Measurements from ENCODE around the gene MEPE.

Gene MEPE

GRCh38 chr4:87835743-87836142, 3.0 kb downstream of the MEPE start:
- no peak for TF ChIP-seq CTCF (IDR thresholded peaks at IDR 0.05; ENCODE audit: insufficient read depth, low read length, missing control alignments)
- no peak for DNase-seq (ENCODE audit: low read depth, low spot score)
- no peak overlapping the region for H3K4me3 ChIP-seq (ENCODE audit: low read depth, low read length)
- ChIA-PET CTCF (interaction anchor here (1.5 to 5.5 kb wide), 3 partner anchors 13 to 157 kb away, joined by 3 to 130 read pairs (median 63); no protein-coding TSS in a partner anchor), POLR2A (no interaction called here)

- peak; percentile 20 for TF ChIP-seq CTCF (IDR thresholded peaks at IDR 0.05; ENCODE audit: insufficient read depth, low read length, missing control alignments)
- no peak overlapping the region for H3K4me3 ChIP-seq (ENCODE audit: low read depth, low read length)
- DNase-seq (ENCODE audit: low read depth, low spot score): no peak
- CTCF ChIA-PET: interaction anchor here (0.9 to 5.5 kb wide), 33 partner anchors 9 to 484 kb away, joined by 3 to 130 read pairs (median 4); no protein-coding TSS in a partner anchor
- POLR2A ChIA-PET: no interaction called here
Observed at GRCh38 chr4:87838205-87838604, 5.4 kb downstream of the MEPE start.

- no peak for DNase-seq (ENCODE audit: low read depth, low spot score)
- peak; percentile 50 for TF ChIP-seq CTCF (IDR thresholded peaks at IDR 0.05; ENCODE audit: insufficient read depth, low read length, missing control alignments)
- POLR2A ChIA-PET: no interaction called here
- CTCF ChIA-PET: interaction anchor here (0.9 to 5.5 kb wide), 37 partner anchors 10 to 485 kb away, joined by 3 to 130 read pairs (median 4); partner anchors contain the start of gene IBSP
- H3K4me3 ChIP-seq (ENCODE audit: low read depth, low read length): no peak overlapping the region
Observed at GRCh38 chr4:87838890-87839591, 6.3 kb downstream of the MEPE start.

GRCh38 chr4:87839592-87839946, 6.8 kb downstream of the MEPE start:
- no peak for TF ChIP-seq CTCF (IDR thresholded peaks at IDR 0.05; ENCODE audit: insufficient read depth, low read length, missing control alignments)
- H3K4me3 ChIP-seq (ENCODE audit: low read depth, low read length): no peak overlapping the region
- POLR2A ChIA-PET: no interaction called here
- CTCF ChIA-PET: interaction anchor here (0.6 to 5.5 kb wide), 23 partner anchors 9 to 485 kb away, joined by 3 to 130 read pairs (median 5); partner anchors contain the start of gene IBSP
- DNase-seq (ENCODE audit: low read depth, low spot score): no peak

- CTCF ChIA-PET: interaction anchor here (0.6 to 5.5 kb wide), 16 partner anchors 9 to 308 kb away, joined by 3 to 130 read pairs (median 4); partner anchors contain the start of gene IBSP
- no peak for DNase-seq (ENCODE audit: low read depth, low spot score)
Observed at GRCh38 chr4:87840149-87840548, 7.4 kb downstream of the MEPE start.

More at GRCh38 chr4:87840149-87840548, 7.4 kb downstream of the MEPE start:
- POLR2A ChIA-PET: no interaction called here
- no peak for TF ChIP-seq CTCF (IDR thresholded peaks at IDR 0.05; ENCODE audit: insufficient read depth, low read length, missing control alignments)
- no peak overlapping the region for H3K4me3 ChIP-seq (ENCODE audit: low read depth, low read length)
